Activated B cell treated with CpG ODN at 0.5 μM for 24 hours (primary cell): ENCODE measurements around the gene NRSN2. TPM values are rescaled to one million over a fixed set of nuclear protein-coding genes. Genes with fewer than 3 reads are reported as not detected.
"Not testable (repeated sequence)": the region's sequence is repeated elsewhere in the genome, so short reads cannot be mapped to it uniquely, and the experiment has no call there.

Experiments
- ATAC-seq: fragments of 200-7000 bp; cut with Tn5 transposase; one replicate; pipeline ENCODE4 v1.10.0; 2021; ENCODE audit warnings: low read depth, mild to moderate bottlenecking, moderate library complexity
- CTCF ChIA-PET: fragments of 350-600 bp; sonication (Branson Sonifier 250); formaldehyde crosslinking; loops from one replicate; lab custom pipeline; 2021; ENCODE audit warnings: antibody characterized with exemption; lab: Charles Lee
- POLR2A ChIA-PET: fragments of 350-600 bp; sonication (Branson Sonifier 250); formaldehyde crosslinking; loops from one replicate; lab custom pipeline; 2021; ENCODE audit warnings: antibody characterized with exemption; lab: Charles Lee
- DNase-seq: peaks from one replicate; pipeline ENCODE4 v3.0.0; 2022
- H3K27ac Mint-ChIP-seq: one replicate; pipeline ENCODE4 v1.8.0; 2020; ENCODE audit warnings: mixed read lengths
- H3K27me3 Mint-ChIP-seq: one replicate; pipeline ENCODE4 v1.8.0; 2021; ENCODE audit warnings: mixed read lengths
- H3K36me3 Mint-ChIP-seq: one replicate; pipeline ENCODE4 v1.8.0; 2021; ENCODE audit warnings: low read depth, mixed read lengths
- H3K4me1 Mint-ChIP-seq: one replicate; pipeline ENCODE4 v1.8.0; 2021; ENCODE audit warnings: mixed read lengths
- H3K4me3 Mint-ChIP-seq: one replicate; pipeline ENCODE4 v1.8.0; 2020; ENCODE audit warnings: mild to moderate bottlenecking, mixed read lengths
- H3K9me3 Mint-ChIP-seq: one replicate; pipeline ENCODE4 v1.8.0; 2020; ENCODE audit warnings: mixed read lengths
- CTCF ChIP-seq: fragments of 200-600 bp; IDR thresholded peaks from one replicate; pipeline ENCODE4 v1.8.0; 2022; ENCODE audit warnings: antibody characterized with exemption, mild to moderate bottlenecking
- intact Hi-C: fragments of 100-400 bp; cut with micrococcal nuclease; formaldehyde crosslinking; loops from one replicate; pipeline ENCODE4 v1.15.1; 2024
- total RNA-seq: library from RNA; stranded (reverse); gene quantifications from 2 replicates; pipeline ENCODE4 v1.2.3, GENCODE V29; 2022

The NRSN2 gene
- total RNA-seq, 1 donor from 2014 or later: 12.8 TPM

GRCh38 chr20:382291-383115 is 35.6 kb downstream of the NRSN2 start:
- Mint-ChIP-seq H3K27ac (peak overlapping the region; percentile 80), H3K9me3 (no peaks in the 10 kb centered on the region), H3K4me3 (peak overlapping the region; percentile 83), H3K27me3 (no peaks in the 10 kb centered on the region), H3K4me1 (peaks cover 12% of the 10 kb centered on the region), H3K36me3 (peaks cover 5% of the 10 kb centered on the region)
- ChIA-PET POLR2A (interaction anchor here (1.5 to 1.6 kb wide), 3 partner anchors 21 to 80 kb away, joined by 6 to 8 read pairs (median 6); partner anchors contain the start of genes RBCK1 and TBC1D20), CTCF (interaction anchor here (0.8 to 1.3 kb wide), 2 partner anchors 28 to 99 kb away, joined by 3 read pairs; no protein-coding TSS in a partner anchor)
- intact Hi-C loops: loop anchor here (1.0 kb wide), 1 partner anchor 80 kb away; the partner anchor contains the start of gene TBC1D20
- TF ChIP-seq CTCF: no peak
- DNase-seq (no peak), ATAC-seq (peak; percentile 6)

- Mint-ChIP-seq H3K4me3 (no peak overlapping the region), H3K9me3 (no peaks in the 10 kb centered on the region), H3K4me1 (peaks cover 12% of the 10 kb centered on the region), H3K27me3 (no peaks in the 10 kb centered on the region), H3K27ac (peak overlapping the region; percentile 8), H3K36me3 (peaks cover 19% of the 10 kb centered on the region)
- ATAC-seq: no peak
- TF ChIP-seq CTCF: no peak
- CTCF ChIA-PET: no interaction called here
- no peak for DNase-seq
- POLR2A ChIA-PET: no interaction called here
- intact Hi-C loops: no loop called here
Measured at GRCh38 chr20:383889-384288, 37.0 kb downstream of the NRSN2 start.

- Mint-ChIP-seq H3K27me3 (no peaks in the 10 kb centered on the region), H3K9me3 (no peaks in the 10 kb centered on the region), H3K4me1 (peaks cover 12% of the 10 kb centered on the region), H3K27ac (no peak overlapping the region), H3K4me3 (no peak overlapping the region), H3K36me3 (peaks cover 26% of the 10 kb centered on the region)
- intact Hi-C loops: no loop called here
- DNase-seq: no peak
- ChIA-PET CTCF (no interaction called here), POLR2A (no interaction called here)
- no peak for TF ChIP-seq CTCF
- no peak for ATAC-seq
Measured at GRCh38 chr20:384723-385122, 37.8 kb downstream of the NRSN2 start.

GRCh38 chr20:385448-385847 is 38.5 kb downstream of the NRSN2 start:
- H3K36me3 Mint-ChIP-seq: peaks cover 31% of the 10 kb centered on the region
- POLR2A ChIA-PET: interaction anchor here (0.6 kb wide), 1 partner anchor 69 kb away, joined by 4 read pairs; no protein-coding TSS in a partner anchor
- no peak overlapping the region for H3K27ac Mint-ChIP-seq
- H3K4me3 Mint-ChIP-seq: no peak overlapping the region
- H3K4me1 Mint-ChIP-seq: peaks cover 12% of the 10 kb centered on the region
- CTCF ChIA-PET: no interaction called here
- DNase-seq (no peak), ATAC-seq (no peak)
- TF ChIP-seq CTCF: no peak
- intact Hi-C loops: no loop called here
- H3K9me3 Mint-ChIP-seq: no peaks in the 10 kb centered on the region
- H3K27me3 Mint-ChIP-seq: no peaks in the 10 kb centered on the region

GRCh38 chr20:386634-387033 is 39.7 kb downstream of the NRSN2 start:
- POLR2A ChIA-PET: not testable (repeated sequence)

More at GRCh38 chr20:386634-387033, 39.7 kb downstream of the NRSN2 start:
- H3K4me3 Mint-ChIP-seq, H3K27me3 Mint-ChIP-seq, H3K9me3 Mint-ChIP-seq, H3K27ac Mint-ChIP-seq, ATAC-seq, CTCF ChIA-PET, DNase-seq, intact Hi-C loops: not testable (repeated sequence)
- Mint-ChIP-seq H3K4me1 (peaks cover 12% of the 10 kb centered on the region), H3K36me3 (peaks cover 42% of the 10 kb centered on the region)
